ENCODE data around the gene OPN3. TPM values are rescaled to one million over a fixed set of nuclear protein-coding genes. Genes with fewer than 3 reads are reported as not detected.

The OPN3 gene
- total and polyA plus RNA-seq, 2 of the 4 experiments (the other 2 are of a cell fraction) = 16.4 to 21.9 TPM

- CTCF ChIA-PET = interaction anchor here (1.0 kb wide), 1 partner anchor 19 kb away, joined by 4 read pairs; no protein-coding TSS in a partner anchor
- DNase-seq = no peak
- Histone ChIP-seq H3K23ac (ENCODE audit: low read depth, low read length) (no peak overlapping the region), H2BK20ac (ENCODE audit: low read depth, low read length) (no peak overlapping the region), H2BK15ac (ENCODE audit: low read depth, low read length) (no peak overlapping the region), H3K9me3 (ENCODE audit: control insufficient read depth, insufficient read depth, low read length) (no peaks in the 10 kb centered on the region), H4K8ac (ENCODE audit: low read depth in 2 of 2, low read length in 2 of 2) (no peak overlapping the region), H2AK9ac (replicated peaks; ENCODE audit: low read depth, low read length, poor library complexity) (no peak overlapping the region), H3K56ac (ENCODE audit: extremely low read depth, insufficient read depth, low read length) (no peak overlapping the region), H4K20me1 (ENCODE audit: insufficient read depth, low read length) (no peaks in the 10 kb centered on the region), H4K5ac (ENCODE audit: low read depth, low read length) (no peak overlapping the region), H3K4me1 (ENCODE audit: control insufficient read depth, insufficient read depth, low read length) (peaks cover 2% of the 10 kb centered on the region; the same call in 1 of the 2 replicates), H4K91ac (ENCODE audit: insufficient read depth, low read depth, low read length) (no peak overlapping the region), H2AFZ (replicated peaks; ENCODE audit: low read length, poor library complexity) (no peak overlapping the region), H2AK5ac (ENCODE audit: low read depth, low read length) (no peak overlapping the region), H3K4me3 (ENCODE audit: insufficient read depth, low read depth, low read length) (no peak overlapping the region), H3K14ac (replicated peaks; ENCODE audit: low read depth, low read length) (no peak overlapping the region), H3K18ac (ENCODE audit: low read depth, low read length) (no peak overlapping the region), H2BK5ac (ENCODE audit: low read depth, low read length, poor library complexity, severe bottlenecking) (no peak overlapping the region), H3K27me3 (ENCODE audit: control insufficient read depth, insufficient read depth, low read length) (no peaks in the 10 kb centered on the region), H3K9ac (ENCODE audit: low read depth, low read length) (no peak overlapping the region), H3K9me1 (ENCODE audit: insufficient read depth, low read length) (no peaks in the 10 kb centered on the region), H3K27ac (ENCODE audit: insufficient read depth, low read length) (no peak overlapping the region), H3K36me3 (ENCODE audit: control insufficient read depth, insufficient read depth, low read length) (peaks cover 3% of the 10 kb centered on the region; the same call in 1 of the 2 replicates), H3K4me2 (ENCODE audit: low read depth, low read length) (no peak overlapping the region), H2BK120ac (ENCODE audit: low read depth, low read length) (no peak overlapping the region), H3K79me1 (ENCODE audit: low read depth in 1 of 2, low read length in 2 of 2) (peaks cover under 1 to 11% of the 10 kb centered on the region in 2 experiments; a peak in 3 of 4 replicates), H3K4ac (ENCODE audit: low read depth, low read length) (no peak overlapping the region)
- intact Hi-C loops (cut with micrococcal nuclease) (no loop called here), in situ Hi-C loops (cut with MboI; ENCODE audit: low sequenced_read_pairs) (no loop called here), dilution Hi-C loops (cut with HindIII; ENCODE audit: low sequenced_read_pairs, unreplicated experiment) (no loop called here)
- TF ChIP-seq ELK1 (IDR thresholded peaks at IDR 0.05; ENCODE audit: borderline replicate concordance, low read depth, low read length) = no peak
- TF ChIP-seq CTCF (conservative IDR thresholded peaks at IDR 0.05; ENCODE audit: low read depth, low read length) = no peak
- TF ChIP-seq USF2 (IDR thresholded peaks at IDR 0.05; ENCODE audit: low read depth, low read length) = no peak
- TF ChIP-seq MAZ (IDR thresholded peaks at IDR 0.05; ENCODE audit: borderline replicate concordance, low read depth, low read length) = no peak
- no peak for TF ChIP-seq FOS (IDR thresholded peaks at IDR 0.05; ENCODE audit: low read depth, low read length)
- no peak for TF ChIP-seq NFE2L2 (IDR thresholded peaks at IDR 0.05; ENCODE audit: low read depth, low read length)
- no peak for TF ChIP-seq RCOR1 (IDR thresholded peaks at IDR 0.05; ENCODE audit: insufficient replicate concordance, low read length)
- no peak for ATAC-seq (ENCODE audit: low read depth)
- BruUV-seq (replicated peaks) = no TSS peak
- POLR2A ChIA-PET (ENCODE audit: unreplicated experiment) = no interaction called here
Observed at GRCh38 chr1:241630005-241630404, 10.2 kb downstream of the OPN3 start.

Measured in IMR-90 (cell line).